Endodermal cell (in vitro differentiated cells): ENCODE measurements around the gene IFI27L1. TPM values are rescaled to one million over a fixed set of nuclear protein-coding genes. Genes with fewer than 3 reads are reported as not detected.

ENCODE experiments used
- DNase-seq: peaks from one replicate; pipeline ENCODE4 v3.0.0-alpha.2; 2017
- H3K27ac ChIP-seq: 2 replicates; pipeline ENCODE4 v1.5.1; 2013; ENCODE audit warnings: mild to moderate bottlenecking, low read depth, low read length, moderate library complexity
- H3K27me3 ChIP-seq: 2 replicates; pipeline ENCODE4 v1.6.1; 2013; ENCODE audit warnings: mild to moderate bottlenecking, low read length, moderate library complexity; ENCODE audit not compliant: insufficient read depth, control insufficient read depth, poor library complexity, severe bottlenecking
- H3K36me3 ChIP-seq: 2 replicates; pipeline ENCODE4 v1.7.0; 2013; ENCODE audit warnings: mild to moderate bottlenecking, low read length, moderate library complexity; ENCODE audit not compliant: control insufficient read depth, insufficient read depth
- H3K4me1 ChIP-seq: one replicate; pipeline ENCODE4 v1.7.0; 2013; ENCODE audit warnings: low read length; ENCODE audit not compliant: control insufficient read depth, insufficient read depth
- H3K4me3 ChIP-seq: 2 replicates; pipeline ENCODE4 v1.5.1; 2013; ENCODE audit warnings: mild to moderate bottlenecking, low read length, moderate library complexity
- H3K9ac ChIP-seq: 2 replicates; pipeline ENCODE4 v1.6.1; 2013; ENCODE audit warnings: mild to moderate bottlenecking, low read length, moderate library complexity; ENCODE audit not compliant: poor library complexity, severe bottlenecking; ENCODE audit errors: extremely low read depth
- H3K9me3 ChIP-seq: 2 replicates; pipeline ENCODE4 v1.6.1; 2013; ENCODE audit warnings: mild to moderate bottlenecking, low read length, moderate library complexity; ENCODE audit not compliant: control insufficient read depth
- H3K27ac Mint-ChIP-seq: 2 replicates; pipeline ENCODE4 v1.8.0; 2020; ENCODE audit warnings: mixed read lengths
- H3K27me3 Mint-ChIP-seq: 2 replicates; pipeline ENCODE4 v1.8.0; 2021; ENCODE audit warnings: mild to moderate bottlenecking, mixed read lengths; ENCODE audit not compliant: insufficient read depth
- H3K36me3 Mint-ChIP-seq: 2 replicates; pipeline ENCODE4 v1.8.0; 2020; ENCODE audit warnings: low read depth, mixed read lengths
- H3K4me1 Mint-ChIP-seq: 2 replicates; pipeline ENCODE4 v1.8.0; 2020; ENCODE audit warnings: mixed read lengths
- H3K4me3 Mint-ChIP-seq: 2 replicates; pipeline ENCODE4 v1.8.0; 2020; ENCODE audit warnings: mild to moderate bottlenecking, moderate library complexity, mixed read lengths
- H3K9me3 Mint-ChIP-seq: 2 replicates; pipeline ENCODE4 v1.8.0; 2020; ENCODE audit warnings: mild to moderate bottlenecking, mixed read lengths
- CTCF ChIP-seq: fragments of 200-600 bp; sonication (generic); conservative IDR thresholded peaks from 2 replicates; pipeline ENCODE4 v1.5.0; 2021; ENCODE audit warnings: antibody characterized with exemption, mild to moderate bottlenecking
- WGBS, 2 experiments: methylation state at CpG; one replicate each; pipeline versions ENCODE4 v1.1.5 to v1.1.7; 2013; ENCODE audit warnings: missing lambda C conversion rate in 2 of 2, mixed read lengths in 1 of 2; ENCODE audit not compliant: insufficient coverage in 1 of 2, insufficient read length in 1 of 2; 5-methylcytosine and 5-hydroxymethylcytosine counted together
- total RNA-seq, 2 donors: library from RNA; stranded (reverse); fragmentation: NEBNext Ultra II Directional in 1 of 2; extraction: Animal tissue kit (Norgen Biotek cat#: 25700) in 1 of 2; gene quantifications; 2 replicates in 1 of 2; 3 replicates in 1 of 2; pipeline ENCODE4 v1.2.1, GENCODE V29; 2021

The IFI27L1 gene
- total RNA-seq, 2 donors from 2014 or later = 40.0 to 47.2 TPM

GRCh38 chr14:94135476-94135875 lies 54.4 kb downstream of the IFI27L1 start:
- no peaks in the 10 kb centered on the region for H3K27me3 ChIP-seq
- H3K9me3 ChIP-seq = peaks cover 15% of the 10 kb centered on the region
- Mint-ChIP-seq H3K9me3 (peaks cover 15% of the 10 kb centered on the region), H3K27ac (no peak overlapping the region), H3K27me3 (no peaks in the 10 kb centered on the region), H3K36me3 (no peaks in the 10 kb centered on the region), H3K4me1 (peaks cover 4% of the 10 kb centered on the region), H3K4me3 (no peak overlapping the region)
- TF ChIP-seq CTCF = no peak
- 40 to 63% methylated on average over 2 to 4 of the region's 4 CpGs for WGBS, 2 experiments
- no peaks in the 10 kb centered on the region for H3K36me3 ChIP-seq
- peak overlapping the region; percentile 5 for H3K4me3 ChIP-seq
- H3K4me1 ChIP-seq = peaks cover 4% of the 10 kb centered on the region
- H3K27ac ChIP-seq = no peak overlapping the region
- DNase-seq = no peak
- H3K9ac ChIP-seq = no peak overlapping the region

GRCh38 chr14:94136575-94137331 lies 55.6 kb downstream of the IFI27L1 start:
- no peaks in the 10 kb centered on the region for H3K36me3 ChIP-seq
- H3K9me3 ChIP-seq = peaks cover 15% of the 10 kb centered on the region
- TF ChIP-seq CTCF = peak; percentile 97
- Mint-ChIP-seq H3K4me3 (no peak overlapping the region), H3K27ac (no peak overlapping the region), H3K4me1 (peaks cover 4% of the 10 kb centered on the region), H3K9me3 (peaks cover 15% of the 10 kb centered on the region), H3K36me3 (no peaks in the 10 kb centered on the region), H3K27me3 (no peaks in the 10 kb centered on the region)
- WGBS, 2 experiments = 40% methylated on average over 15 to 18 of the region's 18 CpGs
- H3K27me3 ChIP-seq = no peaks in the 10 kb centered on the region
- H3K4me3 ChIP-seq = peak overlapping the region; percentile 5
- no peak overlapping the region for H3K9ac ChIP-seq
- peaks cover 4% of the 10 kb centered on the region for H3K4me1 ChIP-seq
- peak; percentile 96 for DNase-seq
- no peak overlapping the region for H3K27ac ChIP-seq

- Histone ChIP-seq H3K27ac (no peak overlapping the region), H3K9me3 (peaks cover 15% of the 10 kb centered on the region), H3K4me1 (peaks cover 4% of the 10 kb centered on the region), H3K9ac (no peak overlapping the region), H3K27me3 (no peaks in the 10 kb centered on the region), H3K36me3 (no peaks in the 10 kb centered on the region), H3K4me3 (no peak overlapping the region)
- DNase-seq = no peak
- Mint-ChIP-seq H3K36me3 (no peaks in the 10 kb centered on the region), H3K4me1 (peaks cover 4% of the 10 kb centered on the region), H3K4me3 (no peak overlapping the region), H3K27ac (no peak overlapping the region), H3K27me3 (no peaks in the 10 kb centered on the region), H3K9me3 (peaks cover 15% of the 10 kb centered on the region)
- 92 to 100% methylated on average over 6 to 9 of the region's 9 CpGs for WGBS, 2 experiments
- no peak for TF ChIP-seq CTCF
Measured at GRCh38 chr14:94138251-94138650, 57.1 kb downstream of the IFI27L1 start.
